Activated naive CD8-positive, alpha-beta T cell treated with anti-CD3 and anti-CD28 coated beads for 36 hours (primary cell): ENCODE measurements around the gene CROCC. TPM values are rescaled to one million over a fixed set of nuclear protein-coding genes. Genes with fewer than 3 reads are reported as not detected.
"Not testable (repeated sequence)": the region's sequence is repeated elsewhere in the genome, so short reads cannot be mapped to it uniquely, and the experiment has no call there.

Experiments
- DNase-seq: peaks from one replicate; pipeline ENCODE4 v3.0.0; 2021
- H3K27ac Mint-ChIP-seq: one replicate; pipeline ENCODE4 v1.8.0; 2022; ENCODE audit warnings: mild to moderate bottlenecking, moderate library complexity, mixed read lengths
- H3K27me3 Mint-ChIP-seq: one replicate; pipeline ENCODE4 v1.8.0; 2022; ENCODE audit warnings: mild to moderate bottlenecking, mixed read lengths
- H3K36me3 Mint-ChIP-seq: one replicate; pipeline ENCODE4 v1.8.0; 2021; ENCODE audit warnings: mild to moderate bottlenecking, mixed read lengths
- H3K4me1 Mint-ChIP-seq: one replicate; pipeline ENCODE4 v1.8.0; 2021; ENCODE audit warnings: mixed read lengths
- H3K4me3 Mint-ChIP-seq: one replicate; pipeline ENCODE4 v1.8.0; 2022; ENCODE audit warnings: mild to moderate bottlenecking, moderate library complexity, mixed read lengths
- H3K9me3 Mint-ChIP-seq: one replicate; pipeline ENCODE4 v1.8.0; 2022; ENCODE audit warnings: mixed read lengths
- total RNA-seq, 2 experiments: library from RNA; stranded (reverse); gene quantifications; one replicate each; pipeline ENCODE4 v1.2.3, GENCODE V29; 2021

The CROCC gene
- total RNA-seq, 2 experiments from 2014 or later = 24.7 to 26.3 TPM

DNA sequence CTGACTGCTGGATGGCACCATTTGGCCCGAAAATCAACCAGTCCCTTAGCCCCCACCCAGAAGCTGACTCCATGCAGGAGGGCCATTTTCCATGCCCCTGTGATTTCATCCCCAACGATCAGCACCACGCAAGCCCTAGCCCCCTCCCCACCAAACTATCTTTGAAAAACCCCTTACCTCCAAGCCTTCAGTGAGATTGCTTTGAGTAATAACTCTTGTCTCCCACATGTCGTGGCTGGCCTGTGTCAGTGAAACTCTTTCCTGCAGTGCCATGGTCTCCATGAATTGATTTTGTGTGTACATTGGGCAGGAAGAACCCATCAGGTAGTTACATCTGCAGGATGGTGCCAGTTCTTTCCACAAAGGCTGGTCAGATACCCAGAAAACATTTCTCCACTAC lies 27.9 kb upstream of the CROCC start:
- Mint-ChIP-seq H3K27me3 (peaks cover 11% of the 10 kb centered on the region), H3K4me1 (peaks cover 33% of the 10 kb centered on the region)
- H3K27ac Mint-ChIP-seq, H3K4me3 Mint-ChIP-seq, H3K9me3 Mint-ChIP-seq, H3K36me3 Mint-ChIP-seq, DNase-seq: not testable (repeated sequence)

DNA sequence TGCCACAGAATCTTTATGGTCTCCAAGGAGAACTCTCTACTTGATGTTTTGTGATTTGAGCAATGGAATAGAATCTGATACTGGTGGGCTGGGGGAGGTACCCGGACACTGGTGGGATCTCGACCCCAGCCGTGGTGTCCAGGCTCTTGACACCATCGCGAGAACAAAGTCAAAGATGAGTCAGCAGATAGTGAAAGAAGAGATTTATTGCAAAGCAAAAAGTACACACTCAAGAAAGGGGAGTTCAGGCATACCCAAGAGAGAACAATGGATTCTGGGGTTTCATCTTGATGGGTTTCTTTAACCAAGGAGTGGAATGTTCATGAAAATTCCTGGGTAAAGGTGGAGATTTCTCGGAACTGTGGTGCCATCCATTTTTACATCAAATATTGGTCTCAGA lies 27.4 kb upstream of the CROCC start:
- H3K27ac Mint-ChIP-seq = peak overlapping the region; percentile 13
- H3K27me3 Mint-ChIP-seq = peaks cover 10% of the 10 kb centered on the region
- H3K36me3 Mint-ChIP-seq, H3K9me3 Mint-ChIP-seq, H3K4me3 Mint-ChIP-seq, DNase-seq: not testable (repeated sequence)
- H3K4me1 Mint-ChIP-seq = peaks cover 28% of the 10 kb centered on the region

DNA sequence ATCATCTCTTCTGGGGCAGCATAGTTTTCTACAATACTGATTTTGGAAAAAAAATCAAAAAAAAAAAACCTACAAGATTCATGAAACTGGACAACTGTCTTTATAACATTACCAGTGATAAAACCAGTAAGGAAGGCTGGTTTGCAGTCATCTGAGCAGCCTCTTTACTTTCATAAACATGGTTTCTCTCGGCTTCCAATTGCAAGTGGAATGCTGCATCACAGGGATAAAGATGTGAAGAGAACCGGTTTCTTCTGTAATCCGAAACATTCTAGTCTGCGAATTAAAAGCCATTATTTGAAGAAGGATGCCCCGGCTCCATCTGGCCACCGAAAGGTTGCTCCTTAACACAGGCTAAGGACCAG lies 26.5 kb upstream of the CROCC start:
- Mint-ChIP-seq H3K4me3 (peak overlapping the region; percentile 80), H3K4me1 (peaks cover 24% of the 10 kb centered on the region), H3K27ac (peak overlapping the region; percentile 100)
- H3K9me3 Mint-ChIP-seq, DNase-seq, H3K27me3 Mint-ChIP-seq, H3K36me3 Mint-ChIP-seq: not testable (repeated sequence)

DNA sequence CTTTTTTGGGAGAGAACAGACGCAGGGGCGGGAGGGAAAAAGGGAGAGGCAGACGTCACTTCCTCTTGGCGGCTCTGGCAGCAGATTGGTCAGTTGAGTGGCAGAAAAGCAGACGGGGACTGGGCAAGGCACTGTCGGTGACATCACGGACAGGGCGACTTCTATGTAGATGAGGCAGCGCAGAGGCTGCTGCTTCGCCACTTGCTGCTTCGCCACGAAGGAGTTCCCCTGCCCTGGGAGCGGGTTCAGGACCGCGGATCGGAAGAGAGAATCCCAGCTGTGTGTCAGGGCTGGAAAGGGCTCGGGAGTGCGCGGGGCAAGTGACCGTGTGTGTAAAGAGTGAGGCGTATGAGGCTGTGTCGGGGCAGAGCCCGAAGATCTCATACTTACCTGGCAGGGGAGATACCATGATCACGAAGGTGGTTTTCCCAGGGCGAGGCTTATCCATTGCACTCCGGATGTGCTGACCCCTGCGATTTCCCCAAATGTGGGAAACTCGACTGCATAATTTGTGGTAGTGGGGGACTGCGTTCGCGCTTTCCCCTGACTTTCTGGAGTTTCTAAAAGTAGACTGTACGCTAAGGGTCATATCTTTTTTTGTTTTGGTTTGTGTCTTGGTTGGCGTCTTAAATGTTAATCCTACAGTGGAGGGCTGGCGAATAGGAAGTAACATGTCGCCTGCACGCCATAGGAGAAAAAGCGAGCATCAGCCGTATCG lies 26.0 kb upstream of the CROCC start, which contains the start of gene RNU1-2:
TSS of gene RNU1-2 (plus strand) at position 383 of the 718 bp plus-strand sequence.
- H3K4me1 Mint-ChIP-seq = peaks cover 27% of the 10 kb centered on the region
- peak within 1 kb of the TSS; percentile 100 for H3K27ac Mint-ChIP-seq

DNA sequence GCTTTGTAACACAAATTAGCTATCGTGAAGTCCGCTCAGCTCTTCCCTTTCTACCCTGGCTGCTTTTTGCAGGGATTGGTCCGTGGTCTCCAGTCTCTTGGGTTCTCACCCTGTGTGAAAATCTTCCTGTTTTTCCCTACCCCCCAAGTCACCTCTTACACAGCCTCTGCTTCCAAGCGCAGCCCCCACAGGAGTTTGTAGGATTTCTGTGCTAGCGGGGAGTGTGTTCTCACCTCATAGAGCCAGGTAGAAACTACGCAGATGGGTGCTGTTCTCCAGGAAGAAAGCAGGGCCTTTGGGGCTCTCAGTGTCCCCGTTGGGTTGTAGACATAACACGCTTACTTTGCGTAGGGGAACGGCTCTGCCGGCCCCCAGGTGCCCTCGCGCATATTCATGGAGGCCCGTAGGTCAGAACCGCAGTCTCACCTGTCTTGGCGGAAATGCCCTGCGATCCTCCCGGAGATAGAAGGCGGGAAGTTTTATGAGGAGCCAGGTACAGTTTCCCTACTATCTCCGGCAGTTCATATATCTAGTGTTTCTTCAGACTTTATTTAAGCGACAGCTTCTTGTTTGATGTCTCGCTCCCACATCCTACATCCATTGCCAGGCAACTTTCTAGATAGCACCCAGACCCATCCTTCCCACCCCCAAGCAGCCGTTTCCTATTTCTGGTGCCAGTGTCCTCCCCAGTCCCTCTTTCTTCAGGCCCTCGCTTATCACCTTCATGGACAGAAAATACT lies 25.2 kb upstream of the CROCC start:
- H3K36me3 Mint-ChIP-seq, H3K27me3 Mint-ChIP-seq, H3K9me3 Mint-ChIP-seq: not testable (repeated sequence)
- peak; percentile 73 for DNase-seq
- Mint-ChIP-seq H3K27ac (peak overlapping the region; percentile 100), H3K4me3 (peak overlapping the region; percentile 80), H3K4me1 (peaks cover 34% of the 10 kb centered on the region)

More for the DNA sequence above, 26.0 kb upstream of the CROCC start, which contains the start of gene RNU1-2:
- not testable (repeated sequence) for H3K36me3 Mint-ChIP-seq, H3K9me3 Mint-ChIP-seq, H3K27me3 Mint-ChIP-seq
- peak; percentile 81 for DNase-seq
- peak within 1 kb of the TSS; percentile 80 for H3K4me3 Mint-ChIP-seq

DNA sequence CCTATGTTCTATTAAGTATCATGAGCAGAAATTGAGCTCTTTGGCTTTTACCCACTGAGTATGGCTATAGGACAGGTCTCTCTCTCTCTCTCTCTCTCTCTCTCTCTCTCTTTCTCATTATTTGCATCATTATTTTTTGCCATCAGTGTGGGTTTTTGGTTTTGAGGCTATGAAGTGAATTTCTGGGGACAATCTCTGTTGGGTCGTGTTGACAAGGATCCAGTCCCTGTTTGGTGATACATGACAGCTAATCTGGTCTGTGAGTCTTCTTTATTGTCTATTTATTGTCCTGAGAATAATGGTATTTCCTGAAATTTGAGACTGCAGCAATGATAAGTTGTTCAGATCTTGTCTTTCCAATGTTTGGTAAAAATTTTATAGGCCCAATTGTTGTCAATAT lies 24.1 kb upstream of the CROCC start:
- H3K36me3 Mint-ChIP-seq, DNase-seq, H3K27me3 Mint-ChIP-seq, H3K9me3 Mint-ChIP-seq: not testable (repeated sequence)
- H3K4me1 Mint-ChIP-seq = peaks cover 41% of the 10 kb centered on the region
- H3K4me3 Mint-ChIP-seq = peak overlapping the region; percentile 67
- H3K27ac Mint-ChIP-seq = peak overlapping the region; percentile 75

DNA sequence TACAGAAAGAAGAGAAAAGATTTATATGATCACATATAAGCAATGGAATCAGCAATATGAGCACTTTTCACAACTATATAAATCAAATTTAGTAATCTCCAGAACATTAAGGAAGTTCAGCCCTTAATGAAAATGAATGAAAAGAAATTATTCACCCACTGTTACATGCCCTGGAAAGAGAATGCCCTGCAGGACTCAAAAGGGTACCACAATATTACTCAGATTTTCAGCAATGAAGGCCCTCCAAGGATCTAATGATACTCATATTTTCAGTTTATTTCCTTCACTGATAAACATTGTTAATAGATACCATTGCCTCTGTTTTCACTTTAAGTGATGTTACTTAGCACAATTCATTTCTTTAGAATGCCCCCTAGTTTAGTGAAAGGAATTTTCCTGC lies 23.4 kb upstream of the CROCC start:
- not testable (repeated sequence) for H3K4me3 Mint-ChIP-seq, DNase-seq, H3K27me3 Mint-ChIP-seq, H3K27ac Mint-ChIP-seq, H3K9me3 Mint-ChIP-seq, H3K36me3 Mint-ChIP-seq
- H3K4me1 Mint-ChIP-seq = peaks cover 45% of the 10 kb centered on the region

DNA sequence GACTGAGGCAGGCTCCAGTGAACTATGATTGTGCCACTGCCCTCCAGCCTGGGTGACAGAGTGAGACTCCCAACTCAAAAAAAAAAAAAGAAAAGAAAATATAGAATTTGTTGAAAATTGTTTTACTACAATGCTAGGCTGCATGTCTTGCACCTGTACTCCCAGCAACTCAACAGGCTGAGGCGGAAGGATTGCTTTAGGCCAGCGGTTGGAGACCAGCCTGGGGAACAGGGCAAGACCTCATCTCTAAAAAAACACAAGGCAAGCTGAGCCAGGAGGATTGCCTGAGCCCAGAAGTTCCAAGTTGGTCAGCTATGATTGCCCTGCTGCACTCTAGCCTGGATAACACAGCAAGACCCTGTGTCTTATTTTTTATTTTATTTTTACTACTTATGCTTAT lies 22.7 kb upstream of the CROCC start:
- not testable (repeated sequence) for H3K9me3 Mint-ChIP-seq, DNase-seq, H3K27me3 Mint-ChIP-seq, H3K27ac Mint-ChIP-seq, H3K36me3 Mint-ChIP-seq, H3K4me3 Mint-ChIP-seq
- H3K4me1 Mint-ChIP-seq = peaks cover 45% of the 10 kb centered on the region

DNA sequence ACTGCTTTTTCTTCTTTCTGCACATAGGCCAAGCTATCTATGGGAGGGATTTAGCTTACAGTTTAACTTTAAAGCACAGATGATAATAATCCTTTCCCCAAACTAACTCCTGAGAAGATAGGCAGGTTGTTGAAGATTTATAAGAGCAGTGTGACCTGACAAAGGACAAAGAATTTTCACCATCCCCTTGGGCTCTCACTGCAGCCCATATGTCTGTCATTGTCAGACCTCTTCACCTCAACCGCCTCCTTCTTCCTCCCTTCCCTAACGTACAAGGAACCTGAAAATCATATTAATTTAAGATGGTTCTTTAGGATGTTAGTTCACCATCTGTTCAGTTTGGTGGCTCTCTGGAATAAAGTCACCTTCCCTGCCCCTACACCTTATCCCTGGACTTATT lies 21.0 kb upstream of the CROCC start:
- Mint-ChIP-seq H3K27ac (peak overlapping the region; percentile 40), H3K4me3 (no peak overlapping the region), H3K4me1 (peaks cover 35% of the 10 kb centered on the region), H3K36me3 (peaks cover 2% of the 10 kb centered on the region), H3K9me3 (peaks cover 1% of the 10 kb centered on the region), H3K27me3 (peaks cover 5% of the 10 kb centered on the region)
- no peak for DNase-seq

DNA sequence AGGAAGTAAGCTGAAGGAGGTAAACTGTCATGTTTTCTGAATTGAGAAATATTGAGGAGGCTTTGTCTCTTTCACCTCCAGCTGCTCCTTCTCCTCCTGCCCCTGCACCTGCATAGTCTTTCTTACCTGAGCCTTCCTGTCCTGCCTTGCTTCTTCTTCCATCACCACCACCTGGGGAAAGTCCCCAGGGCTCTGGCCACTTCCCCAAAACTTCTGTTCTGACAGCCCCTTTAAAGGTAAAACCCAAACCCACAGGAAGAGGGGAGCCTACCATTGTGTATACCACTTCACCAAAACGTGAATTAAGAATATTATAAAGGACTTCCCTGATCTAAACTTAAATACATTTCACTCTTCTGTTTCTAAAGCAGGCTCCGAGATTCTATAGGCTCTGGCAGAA lies 20.4 kb upstream of the CROCC start:
- not testable (repeated sequence) for H3K4me3 Mint-ChIP-seq, DNase-seq, H3K27ac Mint-ChIP-seq, H3K36me3 Mint-ChIP-seq, H3K27me3 Mint-ChIP-seq, H3K9me3 Mint-ChIP-seq
- peaks cover 33% of the 10 kb centered on the region for H3K4me1 Mint-ChIP-seq

DNA sequence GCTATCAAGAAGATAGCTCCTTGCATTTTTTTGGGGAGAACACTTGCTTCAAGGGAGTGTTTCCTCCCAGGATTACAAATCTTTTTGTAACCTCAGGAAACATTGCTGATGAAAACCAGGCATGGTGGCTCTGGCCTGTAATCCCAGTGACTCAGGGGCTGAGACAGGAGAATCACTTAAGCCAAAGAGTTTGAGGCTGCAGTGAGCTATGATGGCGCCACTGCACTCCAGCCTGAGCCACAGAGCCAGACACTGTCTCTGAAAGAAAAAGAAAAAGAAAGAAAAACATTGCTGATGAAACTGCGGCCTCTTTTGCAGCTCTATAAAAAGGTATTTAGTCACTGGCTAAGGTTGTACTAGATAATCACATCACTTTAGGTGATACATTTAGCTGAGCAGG lies 18.7 kb upstream of the CROCC start:
- Mint-ChIP-seq H3K36me3 (no peaks in the 10 kb centered on the region), H3K27ac (no peak overlapping the region), H3K27me3 (no peaks in the 10 kb centered on the region), H3K4me1 (peaks cover 22% of the 10 kb centered on the region), H3K9me3 (peaks cover 2% of the 10 kb centered on the region), H3K4me3 (no peak overlapping the region)
- no peak for DNase-seq

DNA sequence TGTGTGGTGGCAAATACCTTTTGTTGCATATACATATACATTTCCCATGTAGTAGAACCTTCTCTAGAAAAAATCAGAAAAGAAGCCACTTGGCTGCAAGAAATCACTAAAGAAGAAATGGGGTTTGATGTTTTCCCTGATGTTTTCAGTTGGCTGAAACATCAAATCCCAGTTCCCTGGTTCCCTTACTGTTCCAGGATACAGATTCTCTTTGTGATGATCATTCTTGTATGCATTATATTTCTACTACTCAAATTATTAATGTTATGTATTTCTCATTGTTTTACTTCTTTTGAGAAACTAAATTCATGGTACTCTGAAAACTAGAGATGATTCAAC lies 18.3 kb upstream of the CROCC start:
- Mint-ChIP-seq H3K9me3 (peaks cover 2% of the 10 kb centered on the region), H3K4me3 (no peak overlapping the region), H3K36me3 (no peaks in the 10 kb centered on the region), H3K27me3 (no peaks in the 10 kb centered on the region), H3K27ac (no peak overlapping the region), H3K4me1 (peaks cover 21% of the 10 kb centered on the region)
- DNase-seq = no peak

DNA sequence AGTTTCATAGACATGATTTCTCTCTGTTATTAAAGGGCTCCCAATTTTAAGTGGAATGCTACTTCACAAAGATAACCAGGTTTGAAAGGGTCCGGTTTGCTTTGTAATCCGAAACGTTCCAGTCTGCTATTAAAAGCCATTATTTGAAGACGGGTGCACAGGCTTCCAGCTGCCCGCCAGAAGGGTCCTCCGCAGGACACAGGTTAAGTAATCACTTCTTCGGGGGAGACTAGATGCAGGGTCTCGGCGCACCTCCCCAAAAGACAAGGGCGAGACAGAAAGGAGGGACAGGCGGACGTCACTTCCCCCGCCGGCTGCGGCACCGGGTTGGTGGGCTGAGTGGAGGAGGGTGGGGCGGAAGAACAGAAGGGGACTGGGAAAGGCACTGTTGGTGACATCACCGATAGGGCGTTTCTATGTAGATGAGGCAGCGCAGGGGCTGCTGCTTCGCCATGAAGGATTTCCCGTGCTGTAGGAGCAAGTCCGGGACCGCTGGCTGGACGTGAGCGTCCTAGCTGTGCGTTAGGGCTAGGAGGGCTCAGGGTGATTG lies 17.1 kb upstream of the CROCC start:
- H3K27me3 Mint-ChIP-seq = no peaks in the 10 kb centered on the region
- no peak overlapping the region for H3K4me3 Mint-ChIP-seq
- peaks cover 21% of the 10 kb centered on the region for H3K4me1 Mint-ChIP-seq
- no peak overlapping the region for H3K27ac Mint-ChIP-seq
- H3K9me3 Mint-ChIP-seq = peaks cover 2% of the 10 kb centered on the region
- H3K36me3 Mint-ChIP-seq = no peaks in the 10 kb centered on the region
- DNase-seq = peak; percentile 99

DNA sequence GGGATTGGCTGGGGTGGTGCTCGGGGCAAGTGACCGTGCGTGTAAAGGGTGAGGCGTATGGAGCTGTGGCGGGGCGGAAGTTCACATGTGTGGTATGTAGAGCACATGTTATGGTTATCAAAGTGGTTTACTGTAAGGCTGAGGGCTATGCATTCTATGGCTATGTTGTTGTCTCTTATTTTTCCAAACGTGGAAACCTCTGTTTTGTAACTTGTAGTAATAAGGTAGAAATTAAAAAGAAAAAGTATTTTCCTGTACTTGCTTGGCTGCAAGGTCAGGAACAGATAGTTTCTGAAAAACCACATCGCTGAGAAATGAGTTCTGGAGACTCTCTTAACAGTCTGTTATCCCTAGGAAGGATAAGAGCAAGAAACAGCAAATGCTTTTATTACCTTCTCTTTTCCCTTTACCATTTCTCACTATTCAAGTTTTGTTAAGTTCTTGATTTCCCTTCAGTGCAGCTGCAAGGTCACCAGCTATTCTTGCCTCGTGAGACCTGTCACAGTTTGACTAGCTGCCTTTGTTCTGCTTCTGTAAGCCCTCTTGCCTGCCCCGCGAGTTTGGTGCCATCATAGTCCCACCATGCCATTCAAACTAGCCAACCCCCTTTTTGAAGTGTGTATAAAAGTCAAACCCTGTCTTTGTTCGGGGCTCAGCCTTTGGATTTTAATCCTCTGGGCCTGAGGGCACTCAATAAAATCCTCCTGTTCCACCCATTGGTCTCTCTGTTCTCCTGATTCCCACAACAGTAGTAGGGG lies 16.4 kb upstream of the CROCC start:
- H3K9me3 Mint-ChIP-seq = peaks cover 2% of the 10 kb centered on the region
- no peaks in the 10 kb centered on the region for H3K27me3 Mint-ChIP-seq
- DNase-seq = peak; percentile 65
- peaks cover 23% of the 10 kb centered on the region for H3K4me1 Mint-ChIP-seq
- H3K36me3 Mint-ChIP-seq = no peaks in the 10 kb centered on the region
- no peak overlapping the region for H3K4me3 Mint-ChIP-seq
- no peak overlapping the region for H3K27ac Mint-ChIP-seq
